DMS53 treated with DMSO at 0.1 percent for 48 hours (cell line): ENCODE measurements around the gene STEAP2.

Experiments
- DNase-seq: peaks from one replicate; lab custom pipeline; 2025; ENCODE audit not compliant: unreplicated experiment; lab: John Stamatoyannopoulos, UW

The STEAP2 gene

DNA sequence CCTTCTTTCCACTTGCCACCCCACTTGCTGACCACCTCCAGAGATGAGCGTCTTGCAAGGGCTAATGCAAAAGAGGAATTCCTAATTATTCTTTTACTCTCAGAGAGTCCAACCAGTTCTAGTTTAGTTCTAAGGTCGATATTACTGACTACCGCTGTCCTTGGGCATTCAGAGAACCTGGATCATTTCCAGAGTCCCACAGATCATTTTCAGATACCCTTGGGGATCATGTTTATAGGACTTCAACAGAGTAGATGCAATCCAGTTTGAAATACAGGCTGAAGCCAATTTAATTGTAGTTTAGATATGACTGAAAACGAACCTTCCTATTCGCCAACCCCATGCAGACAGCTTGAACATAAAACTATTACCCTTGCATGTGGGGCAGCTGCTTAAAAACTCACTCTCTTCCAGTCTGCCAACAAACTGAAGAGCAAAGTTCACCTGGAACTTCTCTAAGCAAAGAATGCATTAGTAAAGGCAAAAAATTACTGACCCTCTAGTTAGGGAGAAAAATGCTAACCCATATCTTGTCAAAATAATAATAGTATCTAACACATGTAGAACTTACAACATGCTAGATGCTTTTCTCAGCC is 55.8 kb downstream of the STEAP2 start:
- no peak for DNase-seq

DNA sequence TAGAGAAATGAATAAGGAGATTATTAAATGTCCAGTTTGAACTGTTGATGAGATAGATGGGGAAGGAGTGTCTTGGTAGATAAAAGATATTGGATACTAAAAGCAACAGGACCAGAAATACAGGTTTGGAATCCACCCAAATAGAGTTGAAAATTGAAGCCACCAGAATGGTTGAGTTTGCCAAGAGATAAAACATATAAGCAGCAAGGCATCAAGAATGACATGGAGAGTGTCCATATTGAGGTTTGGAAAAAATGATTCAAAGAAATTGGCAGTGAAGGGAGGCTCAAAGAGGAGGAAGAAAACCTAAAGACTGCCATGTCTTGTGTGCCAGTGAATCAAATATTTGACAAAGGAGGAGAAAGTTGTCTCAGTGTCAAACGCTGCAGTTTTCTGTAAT is 57.6 kb downstream of the STEAP2 start:
- no peak for DNase-seq

DNA sequence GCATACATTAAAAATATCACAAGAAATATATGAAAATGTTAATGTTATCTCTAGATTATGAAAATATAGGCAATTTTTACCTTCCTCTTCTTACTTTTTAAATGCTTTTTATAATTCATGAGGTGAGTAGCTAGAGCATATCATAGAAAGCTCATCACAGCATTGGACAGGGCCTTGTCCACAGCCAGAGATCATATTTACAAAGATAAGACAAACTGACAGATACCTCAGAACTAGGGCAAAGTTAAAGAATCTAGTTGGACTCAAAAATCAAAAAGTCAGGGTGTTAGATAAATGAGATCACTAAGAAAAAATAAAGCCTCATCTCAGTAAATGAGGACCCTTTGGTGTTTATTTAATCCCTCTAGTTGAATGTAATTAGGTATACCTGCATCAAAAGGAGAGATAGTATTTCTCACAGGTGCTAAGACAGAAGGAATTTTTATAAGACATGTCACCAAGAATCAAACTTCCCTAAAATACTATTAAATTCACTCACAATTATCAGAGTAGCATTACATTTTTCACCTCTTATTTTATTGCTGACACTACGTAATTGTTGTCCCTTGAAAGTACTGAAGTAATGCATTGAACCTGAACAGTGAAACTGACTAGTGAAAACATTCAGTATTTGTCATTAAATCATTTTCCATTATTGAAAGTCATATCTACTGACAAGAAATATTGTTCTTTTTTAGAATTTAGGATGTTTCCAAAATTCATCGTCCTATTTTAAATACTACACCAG is 59.1 kb downstream of the STEAP2 start:
- no peak for DNase-seq

DNA sequence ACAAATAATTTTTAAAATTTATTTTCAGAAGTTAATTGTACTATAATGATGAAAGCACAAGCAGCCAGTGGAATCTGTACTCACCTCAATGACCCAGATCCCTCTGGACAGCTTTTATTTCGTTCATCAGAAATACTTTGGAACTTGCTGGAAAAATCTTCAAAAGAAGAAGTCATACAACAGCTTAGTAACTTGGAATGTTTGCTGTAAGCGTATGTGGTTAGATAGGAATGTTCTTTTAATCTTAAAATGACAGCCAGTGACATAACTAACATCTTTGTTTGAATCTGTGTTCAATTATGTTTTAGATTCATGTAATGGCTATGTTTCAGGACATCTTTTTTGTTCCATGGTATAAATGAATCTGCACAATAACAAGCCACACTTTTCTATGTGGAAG is 60.2 kb downstream of the STEAP2 start:
- DNase-seq, result no peak

DNA sequence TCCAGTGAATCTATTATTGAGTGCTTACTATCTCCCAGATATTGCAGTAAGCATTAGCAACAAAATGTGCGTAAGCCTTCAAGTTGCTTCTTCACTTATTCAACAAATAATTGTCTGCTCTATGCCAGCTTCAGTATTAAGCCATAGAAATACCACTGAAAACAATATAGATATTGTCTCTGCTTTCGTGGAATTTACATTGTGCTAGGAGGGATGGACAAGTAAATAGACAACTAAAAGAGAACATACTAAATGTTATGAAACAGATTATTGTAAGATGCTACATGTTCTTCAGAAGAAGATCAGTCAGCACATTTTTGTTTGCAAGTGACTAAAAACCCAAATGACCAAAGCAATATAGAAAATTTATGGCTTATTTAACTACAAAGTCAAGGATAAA is 60.7 kb downstream of the STEAP2 start:
- DNase-seq, result no peak

DNA sequence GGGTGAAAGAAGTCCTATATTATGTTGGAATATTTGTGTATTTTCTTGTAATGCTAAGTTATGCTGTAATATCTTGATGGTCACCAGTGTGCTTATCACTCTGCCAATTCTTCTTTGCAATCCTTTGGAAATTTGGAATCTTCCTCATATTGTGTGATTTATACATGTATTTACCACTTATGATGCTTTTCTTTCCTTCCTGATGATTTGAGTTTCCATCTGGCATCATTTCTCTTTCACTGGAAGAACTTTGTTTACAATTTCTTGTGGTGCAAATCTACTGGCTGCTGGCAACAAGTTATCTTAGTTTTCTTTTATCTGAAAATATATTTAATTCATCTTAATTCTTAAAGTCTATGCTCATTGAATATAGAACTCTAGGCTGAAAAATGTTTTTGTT is 62.6 kb downstream of the STEAP2 start:
- DNase-seq, result no peak

DNA sequence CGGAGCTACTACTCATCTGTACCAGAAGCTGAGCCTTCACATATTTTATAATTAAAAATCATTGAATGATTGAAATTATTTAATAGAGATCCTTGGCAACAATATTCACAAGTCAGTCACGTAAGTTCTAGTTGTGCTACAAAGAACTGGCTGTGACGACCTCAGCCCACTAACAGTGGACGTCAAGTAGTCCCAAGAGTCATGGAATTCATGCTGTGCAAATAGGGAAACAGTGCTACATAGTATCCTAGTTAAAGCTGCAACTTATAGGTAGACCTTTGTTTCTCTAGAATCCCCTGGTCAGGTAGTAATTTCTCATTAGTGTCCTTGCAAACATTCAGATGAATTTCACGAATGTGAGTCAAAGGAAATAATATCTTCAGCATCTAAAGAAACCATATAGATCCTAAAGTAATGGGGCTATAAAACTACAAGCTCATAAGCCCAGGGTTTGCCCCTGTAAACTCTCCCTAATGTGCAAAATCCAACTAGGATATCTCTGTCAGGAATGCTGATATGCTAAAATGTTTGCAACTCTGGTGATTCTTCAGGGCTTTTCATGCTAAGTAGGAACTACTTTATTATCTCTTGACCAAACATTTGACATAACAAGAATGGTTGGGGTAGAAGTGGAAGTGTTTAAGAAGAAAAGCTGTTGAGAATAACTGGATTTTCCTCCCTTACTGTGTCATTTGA is 64.6 kb downstream of the STEAP2 start:
- no peak for DNase-seq
